Mucosa of descending colon (tissue), 3 donors: ENCODE results near the gene SPC25. TPM values are rescaled to one million over a fixed set of nuclear protein-coding genes. Genes with fewer than 3 reads are reported as not detected.
"Not testable (repeated sequence)": the region's sequence is repeated elsewhere in the genome, so short reads cannot be mapped to it uniquely, and the experiment has no call there.

Experiments used
- ATAC-seq: fragments of 200-7000 bp; cut with Tn5 transposase; one replicate; pipeline ENCODE4 v1.9.1; 2020; ENCODE audit warnings: mild to moderate bottlenecking, moderate library complexity
- DNase-seq, 3 donors: peaks; one replicate each; pipeline ENCODE4 v3.0.0-alpha.2; 2020
- H3K36me3 ChIP-seq: fragments of 200-600 bp; one replicate; pipeline ENCODE4 v1.8.0; 2021; ENCODE audit warnings: low read depth, mild to moderate bottlenecking
- H3K4me1 ChIP-seq: fragments of 200-600 bp; one replicate; pipeline ENCODE4 v1.8.0; 2021; ENCODE audit warnings: low read depth, mild to moderate bottlenecking
- H3K4me3 ChIP-seq: fragments of 200-600 bp; one replicate; pipeline ENCODE4 v1.8.0; 2021; ENCODE audit warnings: mild to moderate bottlenecking
- H3K9me3 ChIP-seq: fragments of 200-600 bp; one replicate; pipeline ENCODE4 v1.8.0; 2021; ENCODE audit warnings: mild to moderate bottlenecking
- intact Hi-C, 2 donors: fragments of 100-400 bp; cut with DNase I in 1 of 2; cut with micrococcal nuclease in 1 of 2; formaldehyde crosslinking; loops; one replicate each; pipeline versions ENCODE4 v1.11.0 to v1.11.1; 2022; cut with DNase I, micrococcal nuclease
- total RNA-seq, 3 donors: library from RNA; stranded (reverse); fragmentation: NEBNext Ultra II Directional in 2 of 3; extraction: Animal tissue kit (Norgen Biotek cat#: 25700) in 2 of 3; gene quantifications; one replicate each; pipeline versions ENCODE4 v1.2.1 to v1.2.4, GENCODE V29; 2021 to 2023
- TF ChIP-seq, protein P1 (sequence below): fragments of 200-600 bp; IDR thresholded peaks from one replicate; pipeline ENCODE4 v1.8.0; 2022; ENCODE audit warnings: antibody characterized with exemption, mild to moderate bottlenecking
- donor health status: DM: no; HTN: no; CAD: no; lungs with moderate emphysema.
- donor health status: DM: no; HTN: no; CAD: no.
- donor health status: DM: no; HTN: yes; CAD: no.

The SPC25 gene
- total RNA-seq, 3 donors from 2014 or later, result 0.66 to 6.7 (median 2.5) TPM

DNA sequence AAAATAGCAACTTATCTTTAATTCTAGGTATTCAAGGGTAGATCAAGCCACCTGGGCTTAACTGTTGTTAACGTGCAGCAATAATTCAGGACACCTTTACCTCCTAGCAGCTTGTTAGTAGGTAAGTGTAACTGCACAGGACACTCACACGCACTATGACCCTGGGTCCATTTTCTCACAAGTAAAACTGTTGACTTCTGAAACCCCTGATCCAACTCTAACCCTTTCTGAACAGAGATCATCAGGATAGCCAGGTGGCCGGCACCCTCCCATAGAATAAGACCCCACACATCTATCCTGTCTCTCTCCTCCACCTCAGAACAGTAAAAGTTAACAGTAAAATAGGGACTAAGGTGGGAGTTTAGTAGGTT, 610 bp downstream of the SPC25 start:
- Histone ChIP-seq H3K4me3 (no peak overlapping the region), H3K4me1 (peaks cover 6% of the 10 kb centered on the region), H3K36me3 (no peaks in the 10 kb centered on the region), H3K9me3 (no peaks in the 10 kb centered on the region)
- DNase-seq, result no peak
- intact Hi-C loops, result no loop called here
- no peak for ATAC-seq
- TF ChIP-seq, protein P1, sequence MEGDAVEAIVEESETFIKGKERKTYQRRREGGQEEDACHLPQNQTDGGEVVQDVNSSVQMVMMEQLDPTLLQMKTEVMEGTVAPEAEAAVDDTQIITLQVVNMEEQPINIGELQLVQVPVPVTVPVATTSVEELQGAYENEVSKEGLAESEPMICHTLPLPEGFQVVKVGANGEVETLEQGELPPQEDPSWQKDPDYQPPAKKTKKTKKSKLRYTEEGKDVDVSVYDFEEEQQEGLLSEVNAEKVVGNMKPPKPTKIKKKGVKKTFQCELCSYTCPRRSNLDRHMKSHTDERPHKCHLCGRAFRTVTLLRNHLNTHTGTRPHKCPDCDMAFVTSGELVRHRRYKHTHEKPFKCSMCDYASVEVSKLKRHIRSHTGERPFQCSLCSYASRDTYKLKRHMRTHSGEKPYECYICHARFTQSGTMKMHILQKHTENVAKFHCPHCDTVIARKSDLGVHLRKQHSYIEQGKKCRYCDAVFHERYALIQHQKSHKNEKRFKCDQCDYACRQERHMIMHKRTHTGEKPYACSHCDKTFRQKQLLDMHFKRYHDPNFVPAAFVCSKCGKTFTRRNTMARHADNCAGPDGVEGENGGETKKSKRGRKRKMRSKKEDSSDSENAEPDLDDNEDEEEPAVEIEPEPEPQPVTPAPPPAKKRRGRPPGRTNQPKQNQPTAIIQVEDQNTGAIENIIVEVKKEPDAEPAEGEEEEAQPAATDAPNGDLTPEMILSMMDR, result no peak

DNA sequence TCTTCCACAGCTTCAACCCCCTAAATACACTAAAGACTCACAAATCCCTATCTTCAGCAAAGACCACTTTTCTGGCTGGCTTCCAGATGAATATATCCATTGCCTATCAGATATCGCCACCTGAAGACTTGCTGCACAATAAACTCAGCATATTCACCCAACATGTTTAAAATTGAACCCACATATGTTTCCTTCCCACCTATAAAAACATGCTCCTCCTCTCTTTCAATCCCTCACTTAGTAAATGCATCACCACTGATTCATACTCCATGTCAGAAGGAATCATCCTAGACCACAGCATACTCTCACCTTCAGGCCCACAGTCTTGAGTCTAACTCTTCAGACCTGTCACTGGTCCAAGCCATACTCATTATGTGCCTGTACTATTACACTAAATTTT, 5.3 kb downstream of the SPC25 start:
- intact Hi-C loops, result no loop called here
- Histone ChIP-seq H3K4me3 (no peak overlapping the region), H3K4me1 (peaks cover 5% of the 10 kb centered on the region), H3K9me3 (no peaks in the 10 kb centered on the region), H3K36me3 (no peaks in the 10 kb centered on the region)
- TF ChIP-seq, protein P1, result no peak
- DNase-seq, result no peak
- ATAC-seq, result no peak

DNA sequence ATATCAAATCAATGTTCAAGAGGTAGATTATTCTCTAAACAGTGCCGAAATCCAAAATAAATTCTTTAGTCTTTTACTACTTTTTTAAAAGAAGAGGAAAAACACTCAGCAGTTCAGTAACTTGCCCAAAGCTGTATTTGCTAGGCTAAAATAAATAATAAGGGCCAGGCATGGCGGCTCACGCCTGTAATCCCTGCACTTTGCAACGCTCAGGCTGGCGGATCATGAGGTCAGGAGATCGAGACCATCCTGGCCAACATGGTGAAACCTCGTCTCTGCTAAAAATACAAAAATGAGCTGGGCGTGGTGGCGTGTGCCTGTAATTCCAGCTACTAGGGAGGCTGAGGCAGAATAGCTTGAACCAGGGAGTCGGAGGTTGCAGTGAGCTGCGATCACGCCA, 8.1 kb downstream of the SPC25 start:
- DNase-seq, ATAC-seq, H3K4me3 ChIP-seq, H3K4me1 ChIP-seq, intact Hi-C loops, H3K9me3 ChIP-seq, H3K36me3 ChIP-seq: not testable (repeated sequence)

DNA sequence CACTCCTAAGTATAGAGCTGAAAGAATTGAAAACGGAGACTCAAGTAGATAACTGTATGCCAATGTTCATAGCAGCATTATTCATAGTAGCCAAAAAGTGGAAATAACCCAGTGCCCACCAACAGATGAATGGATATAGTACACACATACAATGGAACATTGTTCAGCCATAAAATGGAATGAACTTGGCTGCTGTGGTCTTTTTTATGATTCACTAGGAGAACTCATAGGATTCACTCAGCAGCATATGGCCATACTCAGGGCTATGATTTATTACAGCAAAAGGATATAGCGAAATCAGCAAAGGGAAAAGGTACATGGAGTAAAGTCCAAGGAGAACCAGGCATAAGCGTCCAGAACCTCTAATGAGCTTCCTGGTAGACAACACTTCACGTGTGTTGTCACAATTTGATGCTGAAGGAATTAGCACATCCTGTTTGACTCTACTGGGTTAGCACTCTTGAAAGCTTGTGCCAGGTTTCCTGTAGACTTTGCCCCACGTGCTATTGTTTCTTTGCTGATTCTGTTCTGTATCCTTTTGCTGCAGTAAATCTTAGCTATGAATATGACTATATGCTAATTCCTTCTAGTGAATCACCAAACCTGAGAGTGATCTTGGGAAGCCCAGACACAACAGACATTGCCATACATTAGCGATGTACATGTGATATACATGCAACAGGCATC, 15.7 kb downstream of the SPC25 start:
- ATAC-seq, result peak; percentile 98
- H3K36me3 ChIP-seq, result no peaks in the 10 kb centered on the region
- no peaks in the 10 kb centered on the region for H3K9me3 ChIP-seq
- TF ChIP-seq, protein P1, result no peak
- intact Hi-C loops, result no loop called here
- DNase-seq, result peak in 1 of 3 donors; percentile 50
- no peak overlapping the region for H3K4me3 ChIP-seq
- H3K4me1 ChIP-seq, result no peaks in the 10 kb centered on the region

DNA sequence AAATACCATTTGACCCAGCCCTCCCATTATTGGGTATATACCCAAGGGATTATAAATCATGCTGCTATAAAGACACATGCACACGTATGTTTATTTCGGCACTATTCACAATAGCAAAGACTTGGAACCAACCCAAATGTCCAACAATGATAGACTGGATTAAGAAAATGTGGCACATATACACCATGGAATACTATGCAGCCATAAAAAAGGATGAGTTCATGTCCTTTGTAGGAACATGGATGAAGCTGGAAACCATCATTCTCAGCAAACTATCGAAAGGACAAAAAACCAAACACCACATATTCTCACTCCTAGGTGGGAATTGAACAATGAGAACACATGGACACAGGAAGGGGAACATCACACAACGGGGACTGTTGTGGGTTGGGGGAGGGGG, 19.4 kb downstream of the SPC25 start:
- ATAC-seq, intact Hi-C loops, DNase-seq: not testable (repeated sequence)

DNA sequence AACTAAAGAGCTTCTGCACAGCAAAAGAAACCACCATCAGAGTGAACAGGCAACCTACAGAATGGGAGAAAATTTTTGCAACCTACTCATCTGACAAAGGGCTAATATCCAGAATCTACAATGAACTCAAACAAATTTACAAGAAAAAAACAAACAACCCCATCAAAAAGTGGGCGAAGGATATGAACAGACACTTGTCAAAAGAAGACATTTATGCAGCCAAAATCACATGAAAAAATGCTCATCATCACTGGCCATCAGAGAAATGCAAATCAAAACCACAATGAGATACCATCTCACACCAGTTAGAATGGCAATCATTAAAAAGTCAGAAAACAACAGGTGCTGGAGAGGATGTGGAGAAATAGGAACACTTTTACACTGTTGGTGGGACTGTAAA, 19.9 kb downstream of the SPC25 start:
- DNase-seq, H3K36me3 ChIP-seq, H3K4me1 ChIP-seq, H3K9me3 ChIP-seq, ATAC-seq, intact Hi-C loops, H3K4me3 ChIP-seq: not testable (repeated sequence)

More for the DNA sequence above, 19.4 kb downstream of the SPC25 start:
- not testable (repeated sequence) for H3K36me3 ChIP-seq, H3K9me3 ChIP-seq, H3K4me3 ChIP-seq, H3K4me1 ChIP-seq

DNA sequence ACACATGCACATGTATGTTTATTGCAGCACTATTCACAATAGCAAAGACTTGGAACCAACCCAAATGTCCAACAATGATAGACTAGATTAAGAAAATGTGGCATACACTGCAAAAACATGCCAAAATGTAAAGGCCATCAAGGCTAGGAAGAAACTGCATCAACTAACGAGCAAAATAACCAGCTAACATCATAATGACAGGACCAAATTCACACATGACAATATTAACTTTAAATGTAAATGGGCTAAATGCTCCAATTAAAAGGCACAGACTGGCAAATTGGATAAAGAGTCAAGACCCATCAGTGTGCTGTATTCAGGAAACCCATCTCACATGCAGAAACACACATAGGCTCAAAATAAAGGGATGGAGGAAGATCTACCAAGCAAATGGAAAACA, 23.1 kb downstream of the SPC25 start:
- H3K36me3 ChIP-seq, ATAC-seq, DNase-seq: not testable (repeated sequence)

DNA sequence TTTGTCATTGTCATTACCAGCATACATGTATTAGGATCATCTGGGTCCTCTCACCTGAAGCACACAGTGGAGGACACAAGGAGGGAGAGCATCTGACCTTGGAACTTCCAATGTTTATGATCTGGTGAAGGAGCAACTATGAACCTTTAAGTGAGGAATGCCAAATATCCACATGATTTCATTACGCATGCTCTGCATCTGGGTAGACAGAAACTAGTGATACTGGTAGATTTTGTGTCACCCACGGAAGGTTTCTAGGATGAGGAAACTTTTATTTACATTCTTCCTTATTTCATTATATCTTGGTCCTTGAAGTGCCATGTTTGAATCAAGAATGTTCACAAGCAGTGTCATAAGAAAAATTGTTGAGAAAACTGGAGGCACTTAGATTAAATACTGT, 32.1 kb downstream of the SPC25 start:
- H3K4me3 ChIP-seq, result no peak overlapping the region
- no peaks in the 10 kb centered on the region for H3K36me3 ChIP-seq
- no peaks in the 10 kb centered on the region for H3K9me3 ChIP-seq
- no peak for DNase-seq
- ATAC-seq, result no peak
- intact Hi-C loops, result no loop called here
- TF ChIP-seq, protein P1, result no peak
- H3K4me1 ChIP-seq, result no peaks in the 10 kb centered on the region

More for the DNA sequence above, 23.1 kb downstream of the SPC25 start:
- H3K9me3 ChIP-seq, H3K4me3 ChIP-seq, intact Hi-C loops, H3K4me1 ChIP-seq: not testable (repeated sequence)
